IMR-90 (cell line): ENCODE data around the gene SPATA2L. TPM values are rescaled to one million over a fixed set of nuclear protein-coding genes. Genes with fewer than 3 reads are reported as not detected.

Source experiments
- ATAC-seq: fragments of 200-7000 bp; cut with Tn5 transposase; 2 replicates; pipeline ENCODE4 v1.9.1; 2020; ENCODE audit warnings: low read depth, mild to moderate bottlenecking, moderate library complexity
- BruUV-seq: library from RNA; stranded (reverse); fragments of 400-500 nt; replicated peaks from 2 replicates; lab custom pipeline; 2021; lab: Mats Ljungman, UMichigan
- CTCF ChIA-PET: fragments of 300-600 bp; formaldehyde crosslinking; extraction: SDS; loops from one replicate; lab custom pipeline; 2021; ENCODE audit warnings: antibody characterized with exemption; lab: Yijun Ruan, JAX
- POLR2A ChIA-PET: fragments of 300-600 bp; sonication (Branson Sonifier 250); formaldehyde crosslinking; loops from one replicate; lab custom pipeline; 2022; ENCODE audit warnings: antibody characterized with exemption; ENCODE audit not compliant: unreplicated experiment; lab: Charles Lee
- DNase-seq: peaks from one replicate; pipeline ENCODE4 v3.0.0; 2013
- H2AFZ ChIP-seq: replicated peaks from 2 replicates; pipeline ENCODE3; 2013; ENCODE audit warnings: low read length, mild to moderate bottlenecking; ENCODE audit not compliant: poor library complexity
- H2AK5ac ChIP-seq: 2 replicates; pipeline ENCODE4 v1.6.1; 2013; ENCODE audit warnings: low read depth, low read length, inconsistent platforms
- H2AK9ac ChIP-seq: replicated peaks from 2 replicates; pipeline ENCODE3; 2013; ENCODE audit warnings: mild to moderate bottlenecking, low read depth, low read length, moderate library complexity; ENCODE audit not compliant: poor library complexity
- H2BK120ac ChIP-seq: 2 replicates; pipeline ENCODE4 v1.6.1; 2013; ENCODE audit warnings: low read depth, low read length, inconsistent platforms
- H2BK15ac ChIP-seq: 3 replicates; pipeline ENCODE4 v1.6.1; 2013; ENCODE audit warnings: low read depth, low read length, inconsistent platforms
- H2BK20ac ChIP-seq: 2 replicates; pipeline ENCODE4 v1.6.1; 2013; ENCODE audit warnings: low read depth, mild to moderate bottlenecking, inconsistent platforms, low read length, moderate library complexity
- H2BK5ac ChIP-seq: 2 replicates; pipeline ENCODE4 v1.6.1; 2013; ENCODE audit warnings: mild to moderate bottlenecking, low read depth, low read length, inconsistent platforms; ENCODE audit not compliant: poor library complexity, severe bottlenecking
- H3K14ac ChIP-seq: replicated peaks from 2 replicates; pipeline ENCODE4 v1.6.1; 2013; ENCODE audit warnings: low read depth, low read length, inconsistent platforms
- H3K18ac ChIP-seq: 2 replicates; pipeline ENCODE4 v1.6.1; 2013; ENCODE audit warnings: low read depth, low read length, control low read depth
- H3K23ac ChIP-seq: 2 replicates; pipeline ENCODE4 v1.6.1; 2013; ENCODE audit warnings: low read depth, low read length, inconsistent platforms
- H3K27ac ChIP-seq: 2 replicates; pipeline ENCODE4 v1.5.1; 2013; ENCODE audit warnings: mild to moderate bottlenecking, control low read depth, low read length; ENCODE audit not compliant: insufficient read depth
- H3K27me3 ChIP-seq: 2 replicates; pipeline ENCODE4 v1.6.1; 2013; ENCODE audit warnings: low read length; ENCODE audit not compliant: control insufficient read depth, insufficient read depth
- H3K36me3 ChIP-seq: 2 replicates; pipeline ENCODE4 v1.6.1; 2013; ENCODE audit warnings: low read length, mixed read lengths; ENCODE audit not compliant: control insufficient read depth, insufficient read depth
- H3K4ac ChIP-seq: 2 replicates; pipeline ENCODE4 v1.6.1; 2013; ENCODE audit warnings: low read depth, low read length, inconsistent platforms
- H3K4me1 ChIP-seq: 2 replicates; pipeline ENCODE4 v1.6.1; 2013; ENCODE audit warnings: low read length, mixed read lengths; ENCODE audit not compliant: control insufficient read depth, insufficient read depth
- H3K4me2 ChIP-seq: 2 replicates; pipeline ENCODE4 v1.6.1; 2013; ENCODE audit warnings: low read depth, mild to moderate bottlenecking, control low read depth, low read length, moderate library complexity
- H3K4me3 ChIP-seq: 2 replicates; pipeline ENCODE4 v1.5.1; 2013; ENCODE audit warnings: low read depth, mild to moderate bottlenecking, control low read depth, low read length, moderate library complexity; ENCODE audit not compliant: insufficient read depth
- H3K56ac ChIP-seq: 2 replicates; pipeline ENCODE4 v1.6.1; 2013; ENCODE audit warnings: low read length, inconsistent platforms; ENCODE audit not compliant: insufficient read depth; ENCODE audit errors: extremely low read depth
- H3K79me1 ChIP-seq, 2 experiments: 2 replicates each; pipeline ENCODE4 v1.6.1; 2013; ENCODE audit warnings: low read length in 2 of 2, inconsistent platforms in 1 of 2, low read depth in 1 of 2
- H3K9ac ChIP-seq: 2 replicates; pipeline ENCODE4 v1.6.1; 2013; ENCODE audit warnings: low read depth, low read length, control low read depth
- H3K9me1 ChIP-seq: 2 replicates; pipeline ENCODE4 v1.6.1; 2013; ENCODE audit warnings: low read length, inconsistent platforms; ENCODE audit not compliant: insufficient read depth
- H3K9me3 ChIP-seq: 2 replicates; pipeline ENCODE4 v1.6.1; 2013; ENCODE audit warnings: low read length; ENCODE audit not compliant: control insufficient read depth, insufficient read depth
- H4K20me1 ChIP-seq: 2 replicates; pipeline ENCODE4 v1.6.1; 2013; ENCODE audit warnings: low read length, inconsistent platforms; ENCODE audit not compliant: insufficient read depth
- H4K5ac ChIP-seq: 2 replicates; pipeline ENCODE4 v1.6.1; 2013; ENCODE audit warnings: mild to moderate bottlenecking, low read depth, low read length, control low read depth
- H4K8ac ChIP-seq, 2 experiments: 2 replicates each; pipeline ENCODE4 v1.6.1; 2013; ENCODE audit warnings: low read depth in 2 of 2, low read length in 2 of 2, control low read depth in 1 of 2, inconsistent platforms in 1 of 2
- H4K91ac ChIP-seq: 2 replicates; pipeline ENCODE4 v1.6.1; 2013; ENCODE audit warnings: low read depth, low read length, inconsistent platforms; ENCODE audit not compliant: insufficient read depth
- BHLHE40 ChIP-seq: fragments of 150-350 bp; IDR thresholded peaks from 2 replicates; pipeline ENCODE4 v1.6.1; 2016; ENCODE audit warnings: mild to moderate bottlenecking, low read depth, low read length
- CEBPB ChIP-seq: IDR thresholded peaks from 2 replicates; pipeline ENCODE4 v1.6.1; 2012; ENCODE audit warnings: low read depth, low read length, improper control_type of control experiment
- CHD1 ChIP-seq: IDR thresholded peaks from 2 replicates; pipeline ENCODE4 v1.6.1; 2012; ENCODE audit warnings: low read depth, low read length, improper control_type of control experiment
- CTCF ChIP-seq: conservative IDR thresholded peaks from 2 replicates; pipeline ENCODE4 v1.5.1; 2012; ENCODE audit warnings: mild to moderate bottlenecking, low read depth, low read length, improper control_type of control experiment
- ELK1 ChIP-seq: fragments of 150-350 bp; IDR thresholded peaks from 2 replicates; pipeline ENCODE4 v1.6.1; 2016; ENCODE audit warnings: low read depth, mild to moderate bottlenecking, low read length, moderate library complexity, borderline replicate concordance
- FOS ChIP-seq: fragments of 150-350 bp; IDR thresholded peaks from 2 replicates; pipeline ENCODE4 v1.6.1; 2016; ENCODE audit warnings: low read depth, low read length
- MAFK ChIP-seq: IDR thresholded peaks from 2 replicates; pipeline ENCODE4 v1.6.1; 2012; ENCODE audit warnings: low read depth, low read length, improper control_type of control experiment
- MAZ ChIP-seq: IDR thresholded peaks from 2 replicates; pipeline ENCODE4 v1.6.1; 2012; ENCODE audit warnings: low read depth, mild to moderate bottlenecking, low read length, improper control_type of control experiment, moderate library complexity, borderline replicate concordance
- MXI1 ChIP-seq: IDR thresholded peaks from 2 replicates; pipeline ENCODE4 v1.6.1; 2012; ENCODE audit warnings: low read depth, mild to moderate bottlenecking, low read length, moderate library complexity, borderline replicate concordance
- NFE2L2 ChIP-seq: fragments of 150-350 bp; IDR thresholded peaks from 2 replicates; pipeline ENCODE4 v1.6.1; 2016; ENCODE audit warnings: low read depth, mild to moderate bottlenecking, low read length
- POLR2A ChIP-seq: IDR thresholded peaks from 2 replicates; pipeline ENCODE4 v1.6.1; 2012; ENCODE audit warnings: mild to moderate bottlenecking, low read depth, low read length
- RAD21 ChIP-seq: IDR thresholded peaks from 2 replicates; pipeline ENCODE4 v1.6.1; 2012; ENCODE audit warnings: low read length, improper control_type of control experiment
- RCOR1 ChIP-seq: IDR thresholded peaks from 2 replicates; pipeline ENCODE4 v1.6.1; 2012; ENCODE audit warnings: mild to moderate bottlenecking, low read length, improper control_type of control experiment; ENCODE audit not compliant: insufficient replicate concordance
- RFX5 ChIP-seq: IDR thresholded peaks from 2 replicates; pipeline ENCODE4 v1.8.0; 2012; ENCODE audit warnings: low read depth, mild to moderate bottlenecking, low read length, moderate library complexity
- SMC3 ChIP-seq: fragments of 150-350 bp; IDR thresholded peaks from 2 replicates; pipeline ENCODE4 v1.6.1; 2016; ENCODE audit warnings: low read depth, mild to moderate bottlenecking, antibody characterized with exemption, low read length, moderate library complexity
- USF2 ChIP-seq: fragments of 150-350 bp; IDR thresholded peaks from 2 replicates; pipeline ENCODE4 v1.6.1; 2017; ENCODE audit warnings: mild to moderate bottlenecking, antibody characterized with exemption, low read length, low read depth
- WGBS, 2 experiments: methylation state at CpG; one replicate each; pipeline versions ENCODE4 v1.1.5 to v1.1.7; 2013; ENCODE audit warnings: missing lambda C conversion rate in 2 of 2; ENCODE audit not compliant: insufficient read length in 1 of 2; ENCODE audit errors: extremely low coverage in 2 of 2; 5-methylcytosine and 5-hydroxymethylcytosine counted together
- dilution Hi-C: fragments of 300-500 bp; cut with HindIII; formaldehyde crosslinking; loops from one replicate; pipeline ENCODE4 v1.14.3; 2018; ENCODE audit warnings: low sequenced_read_pairs; ENCODE audit not compliant: unreplicated experiment
- in situ Hi-C: fragments of 300-500 bp; cut with MboI; formaldehyde crosslinking; loops from 3 replicates; pipeline ENCODE4 v1.14.3; 2019; ENCODE audit warnings: low sequenced_read_pairs, inconsistent platforms, mixed read lengths
- intact Hi-C: fragments of 100-400 bp; cut with micrococcal nuclease; formaldehyde crosslinking; loops from 2 replicates; pipeline ENCODE4 v1.10.0; 2022
- polyA plus RNA-seq, 3 experiments: library from polyadenylated mRNA; depleted of rRNA; stranded (reverse); fragments of >200 nt; gene quantifications; 2 replicates each; pipeline ENCODE4 v1.2.3, GENCODE V29; 2012; ENCODE audit warnings: low replicate concordance in 1 of 3
- total RNA-seq: library from RNA; depleted of rRNA; stranded (reverse); fragments of >200 nt; gene quantifications from 2 replicates; pipeline ENCODE4 v1.2.3, GENCODE V29; 2012

The SPATA2L gene
- total and polyA plus RNA-seq, 2 of the 4 experiments (the other 2 are of a cell fraction), result 4.8 to 6.9 TPM

GRCh38 chr16:89741342-89742014 lies 40.0 kb upstream of the SPATA2L start:
- ATAC-seq (no peak), DNase-seq (no peak)
- no peak overlapping the region for H4K8ac ChIP-seq
- TF ChIP-seq USF2 (no peak), FOS (no peak), CTCF (no peak), CHD1 (no peak), SMC3 (no peak), POLR2A (no peak), MAFK (no peak), RAD21 (no peak), MAZ (no peak), ELK1 (no peak), BHLHE40 (no peak), CEBPB (no peak), MXI1 (no peak), RCOR1 (no peak), NFE2L2 (no peak), RFX5 (no peak)
- peaks cover 52% of the 10 kb centered on the region for H3K36me3 ChIP-seq
- H3K9me1 ChIP-seq, result no peaks in the 10 kb centered on the region
- H3K9ac ChIP-seq, result no peak overlapping the region
- no TSS peak for BruUV-seq
- dilution Hi-C loops, result no loop called here
- no peak overlapping the region for H3K56ac ChIP-seq
- no peak overlapping the region for H4K91ac ChIP-seq
- H2AFZ ChIP-seq, result no peak overlapping the region
- H3K4me1 ChIP-seq, result no peaks in the 10 kb centered on the region
- H3K9me3 ChIP-seq, result no peaks in the 10 kb centered on the region
- H4K20me1 ChIP-seq, result 0 out of 2 replicates have a peak, but pooled peaks cover 4% of the 10 kb centered on the region
- H3K14ac ChIP-seq, result no peak overlapping the region
- no peak overlapping the region for H3K4ac ChIP-seq
- H3K4me3 ChIP-seq, result no peak overlapping the region
- no peak overlapping the region for H2BK15ac ChIP-seq
- ChIA-PET CTCF (no interaction called here), POLR2A (no interaction called here)
- H3K18ac ChIP-seq, result no peak overlapping the region
- no peaks in the 10 kb centered on the region for H3K27me3 ChIP-seq
- no peak overlapping the region for H3K4me2 ChIP-seq
- no peak overlapping the region for H2BK20ac ChIP-seq
- in situ Hi-C loops, result no loop called here
- intact Hi-C loops, result no loop called here
- H2AK5ac ChIP-seq, result no peak overlapping the region
- no peak overlapping the region for H4K5ac ChIP-seq
- H2BK120ac ChIP-seq, result no peak overlapping the region
- no peak overlapping the region for H2BK5ac ChIP-seq
- peaks cover 0 to 5% of the 10 kb centered on the region in 2 experiments; a peak in 2 of 4 replicates for H3K79me1 ChIP-seq
- no peak overlapping the region for H3K23ac ChIP-seq
- 84% methylated on average over 5 of the region's 11 CpGs; no CpG with 5 or more reads in 1 of the 2 experiments for WGBS, 2 experiments
- no peak overlapping the region for H3K27ac ChIP-seq
- no peak overlapping the region for H2AK9ac ChIP-seq
